ENCODE results near the gene FMNL2.

GRCh38 chr2:152585830-152586484 is 251.0 kb downstream of the FMNL2 start:
- TF ChIP-seq CTCF (IDR thresholded peaks at IDR 0.05), result no peak
- TF ChIP-seq POLR2A (IDR thresholded peaks at IDR 0.05), result no peak

Data from esophagus squamous epithelium (tissue), 4 donors.